K562 (cell line): ENCODE measurements around the gene PIGM. TPM values are rescaled to one million over a fixed set of nuclear protein-coding genes. Genes with fewer than 3 reads are reported as not detected.

Source experiments
- ATAC-seq: fragments of 200-7000 bp; cut with Tn5 transposase; 3 replicates; pipeline ENCODE4 v1.9.1; 2020; ENCODE audit warnings: moderate library complexity
- BruUV-seq: library from RNA; stranded (reverse); fragments of 400-500 nt; replicated peaks from 2 replicates; lab custom pipeline; 2021; lab: Mats Ljungman, UMichigan
- CTCF ChIA-PET: fragments of 300-600 bp; formaldehyde crosslinking; extraction: SDS; loops from one replicate; lab custom pipeline; 2021; ENCODE audit warnings: low intra/inter-chr PET ratio; lab: Yijun Ruan, JAX
- POLR2A ChIA-PET: fragments of 300-600, 350-650 bp; sonication (Branson Sonifier 250); formaldehyde crosslinking; extraction: SDS; loops from one replicate; lab custom pipeline; 2021; ENCODE audit warnings: antibody characterized with exemption, inconsistent platforms; lab: Yijun Ruan, JAX
- DNase-seq, 4 experiments: peaks; one replicate each; pipeline versions ENCODE4 v3.0.0 to v3.0.0-alpha.2; 2011 to 2018; ENCODE audit warnings: low spot score in 3 of 4, mixed read lengths in 3 of 4; ENCODE audit errors: extremely low read depth in 1 of 4
- FAIRE-seq: peaks from 2 replicates; lab custom pipeline; 2011; peaks lifted over from hg19 to GRCh38; lab: Jason Lieb, UNC
- H2AFZ ChIP-seq: 2 replicates; pipeline ENCODE4 v1.6.0; 2011; ENCODE audit warnings: low read depth, low read length, control low read depth, inconsistent platforms
- H3K27ac ChIP-seq: fragments of 200-600 bp; 3 replicates; pipeline ENCODE4 v1.8.0; 2011; ENCODE audit warnings: low read depth, mild to moderate bottlenecking, control low read depth, inconsistent platforms, low read length, moderate library complexity, mixed read lengths; ENCODE audit errors: extremely low read depth
- H3K27me3 ChIP-seq, 2 experiments: fragments of 300-600 bp in 1 of 2; 2 replicates in 1 of 2; 3 replicates in 1 of 2; pipeline versions ENCODE4 v1.6.0 to v1.8.0; 2011; ENCODE audit warnings: inconsistent platforms in 2 of 2, low read length in 2 of 2, mild to moderate bottlenecking in 1 of 2, mixed read lengths in 1 of 2, moderate library complexity in 1 of 2; ENCODE audit not compliant: control insufficient read depth in 2 of 2, insufficient read depth in 2 of 2
- H3K36me3 ChIP-seq: fragments of 300-600 bp; 3 replicates; pipeline ENCODE4 v1.8.0; 2011; ENCODE audit warnings: mild to moderate bottlenecking, low read length, inconsistent platforms; ENCODE audit not compliant: control insufficient read depth, insufficient read depth
- H3K4me1 ChIP-seq, 2 experiments: fragments of 200-600 bp in 1 of 2; replicated peaks in 1 of 2; 2 replicates in 1 of 2; 3 replicates in 1 of 2; pipeline versions ENCODE4 v1.5.1 to v1.8.0; 2011; ENCODE audit warnings: inconsistent platforms in 2 of 2, low read length in 2 of 2, mild to moderate bottlenecking in 1 of 2, mixed read lengths in 1 of 2, moderate library complexity in 1 of 2; ENCODE audit not compliant: control insufficient read depth in 2 of 2, insufficient read depth in 2 of 2
- H3K4me2 ChIP-seq: 2 replicates; pipeline ENCODE4 v1.6.1; 2011; ENCODE audit warnings: low read length, control low read depth, inconsistent platforms, mixed read lengths; ENCODE audit not compliant: insufficient read depth
- H3K4me3 ChIP-seq: fragments of 200-600 bp; sonication (generic), shearing (Covaris generic); 2 replicates; pipeline ENCODE4 v1.5.1; 2016; ENCODE audit warnings: control low read depth, inconsistent platforms
- H3K79me2 ChIP-seq: fragments of 200-600 bp; 3 replicates; pipeline ENCODE4 v1.8.0; 2011; ENCODE audit warnings: low read length, inconsistent platforms; ENCODE audit not compliant: control insufficient read depth, insufficient read depth
- H3K9ac ChIP-seq, 2 experiments: 2 replicates each; pipeline versions ENCODE4 v1.6.0 to v1.6.1; 2011; ENCODE audit warnings: low read depth in 2 of 2, low read length in 2 of 2, control low read depth in 1 of 2, inconsistent platforms in 1 of 2, mild to moderate bottlenecking in 1 of 2, mixed read lengths in 1 of 2; ENCODE audit not compliant: insufficient read depth in 1 of 2
- H3K9me1 ChIP-seq: one replicate; pipeline ENCODE4 v1.6.0; 2011; ENCODE audit warnings: inconsistent platforms, mild to moderate bottlenecking, low read length, moderate library complexity; ENCODE audit not compliant: control insufficient read depth, insufficient read depth
- H3K9me3 ChIP-seq: replicated peaks from 2 replicates; pipeline ENCODE4 v1.5.1; 2011; ENCODE audit warnings: low read depth, low read length, inconsistent platforms; ENCODE audit not compliant: control insufficient read depth, insufficient read depth
- H4K20me1 ChIP-seq: replicated peaks from 2 replicates; pipeline ENCODE4 v1.6.1; 2011; ENCODE audit warnings: low read length, inconsistent platforms, mixed read lengths; ENCODE audit not compliant: control insufficient read depth, insufficient read depth
- CTBP1 ChIP-seq: fragments of 450-650 bp; IDR thresholded peaks from 2 replicates; pipeline ENCODE4 v1.6.1; 2016; ENCODE audit warnings: borderline replicate concordance
- GTF2E2 ChIP-seq: fragments of 200-800 bp; sonication (Bioruptor generic); IDR thresholded peaks from 2 replicates; pipeline ENCODE4 v1.6.1; 2016; ENCODE audit warnings: missing genetic modification characterization, missing compliant biosample characterization
- HDAC2 ChIP-seq: fragments of 450-650 bp; IDR thresholded peaks from 2 replicates; pipeline ENCODE4 v1.6.1; 2016; ENCODE audit warnings: mild to moderate bottlenecking
- LARP7 ChIP-seq: fragments of 450-650 bp; IDR thresholded peaks from 2 replicates; pipeline ENCODE4 v1.6.1; 2016
- NCOA6 ChIP-seq: fragments of 450-650 bp; IDR thresholded peaks from 2 replicates; pipeline ENCODE4 v1.6.1; 2017; ENCODE audit warnings: mild to moderate bottlenecking
- POLR2A ChIP-seq: fragments of 450-650 bp; conservative IDR thresholded peaks from 2 replicates; pipeline ENCODE4 v1.6.1; 2016
- ZNF644 ChIP-seq: fragments of 200-800 bp; sonication (Bioruptor generic); IDR thresholded peaks from 2 replicates; pipeline ENCODE4 v1.6.1; 2016; ENCODE audit warnings: low read depth, missing genetic modification characterization, missing compliant biosample characterization
- ZNF764 ChIP-seq: fragments of 250-450 bp; sonication (Bioruptor Pico); IDR thresholded peaks from 2 replicates; pipeline ENCODE4 v1.4.0; 2020; ENCODE audit warnings: low read depth, mild to moderate bottlenecking, moderate library complexity
- in situ Hi-C: fragments of 300-500 bp; cut with MboI; formaldehyde crosslinking; loops from 4 replicates; pipeline ENCODE4 v1.15.0; 2018; ENCODE audit warnings: inconsistent platforms, mixed read lengths
- intact Hi-C: fragments of 100-400 bp; cut with micrococcal nuclease; formaldehyde crosslinking; loops from 2 replicates; pipeline ENCODE4 v1.14.2; 2022
- polyA plus RNA-seq, 8 experiments: library from polyadenylated mRNA; depleted of rRNA in 4 of 8; stranded (reverse) in 5 of 8; unstranded in 3 of 8; fragments of >200 nt; fragmentation: Nextera tagmentation in 2 of 8; fragmentation: Illumina TruSeq in 1 of 8; extraction: Ambion mirVana in 2 of 8; extraction: Trizol in 1 of 8; gene quantifications; 2 replicates each; pipeline versions ENCODE4 v1.2.1 to v1.2.3, GENCODE V29; 2011 to 2014; ENCODE audit warnings: inconsistent platforms in 1 of 8, missing spikeins in 1 of 8
- total RNA-seq, 7 experiments: library from RNA; depleted of rRNA in 6 of 7; stranded (reverse); fragments of >200 nt in 6 of 7; fragmentation: Illumina TruSeq in 2 of 7; extraction: Trizol in 2 of 7; gene quantifications; 2 replicates each; pipeline versions ENCODE4 v1.2.1 to v1.2.3, GENCODE V29; 2011 to 2021; ENCODE audit warnings: low replicate concordance in 1 of 7
- TF ChIP-seq, protein P1 (sequence below), 3 experiments: fragments of 200-800 bp in 1 of 3; sonication (Bioruptor generic) in 1 of 3; sonication (generic) in 1 of 3; formaldehyde crosslinking in 1 of 3; IDR thresholded peaks; 2 replicates each; pipeline versions ENCODE4 v1.6.1 to v1.8.0; 2016 to 2022; ENCODE audit warnings: mild to moderate bottlenecking in 2 of 3, missing compliant biosample characterization in 2 of 3, missing genetic modification characterization in 2 of 3, missing genetic modification reagents in 1 of 3
- TF ChIP-seq, protein P2 (sequence below): fragments of 250-450 bp; sonication (Bioruptor Pico); IDR thresholded peaks from 2 replicates; pipeline ENCODE4 v1.5.0; 2021; ENCODE audit warnings: mild to moderate bottlenecking, moderate library complexity
- TF ChIP-seq, protein P3 (sequence below): fragments of 450-650 bp; formaldehyde crosslinking; IDR thresholded peaks from 2 replicates; pipeline ENCODE4 v1.4.0; 2022; ENCODE audit warnings: missing genetic modification characterization
- TF ChIP-seq, protein P4 (sequence below): fragments of 450-650 bp; IDR thresholded peaks from 2 replicates; pipeline ENCODE4 v1.7.0; 2016; ENCODE audit warnings: borderline replicate concordance

PIGM gene
- total and polyA plus RNA-seq, 9 of the 15 experiments (the other 6 are each of a cell fraction or from before 2014, with no cell fraction given): 2.6 to 6.7 (median 4.3) TPM

DNA sequence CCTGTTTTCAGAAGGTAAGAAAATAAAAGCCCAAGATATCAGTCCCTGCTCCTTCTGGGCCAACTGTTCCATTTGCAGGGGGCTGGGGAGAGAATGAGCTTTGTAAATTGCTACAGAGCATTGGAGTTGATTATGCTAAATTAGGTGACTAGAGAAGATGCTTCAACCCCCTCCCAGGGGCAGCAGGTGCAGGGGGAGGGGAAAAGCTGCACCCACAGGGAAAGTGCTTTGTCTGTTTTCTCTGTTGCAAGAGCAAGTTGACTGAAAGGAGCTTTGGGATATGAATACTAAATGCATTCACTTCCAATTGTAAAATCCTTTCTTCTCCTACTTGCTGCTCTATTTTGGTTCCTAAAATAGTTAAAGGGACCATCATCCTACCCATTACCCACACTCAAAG, 16.5 kb upstream of the PIGM start:
- no peak for ATAC-seq
- Histone ChIP-seq H2AFZ (no peak overlapping the region), H3K4me3 (no peak overlapping the region), H3K9ac (no peak overlapping the region), H3K36me3 (no peaks in the 10 kb centered on the region), H3K4me1 (peaks cover 11 to 20% of the 10 kb centered on the region in 2 experiments; a peak in 4 of 5 replicates), H3K9me3 (no peaks in the 10 kb centered on the region), H3K4me2 (no peak overlapping the region), H4K20me1 (0 out of 2 replicates have a peak, but pooled peaks cover 3% of the 10 kb centered on the region), H3K9me1 (no peaks in the 10 kb centered on the region), H3K27me3 (peaks cover 10 to 17% of the 10 kb centered on the region in 2 experiments; a peak in 4 of 5 replicates), H3K27ac (no peak overlapping the region), H3K79me2 (no peaks in the 10 kb centered on the region)
- in situ Hi-C loops: no loop called here
- intact Hi-C loops: loop anchor here (5.0 kb wide), 1 partner anchor 114 kb away; no protein-coding TSS in a partner anchor
- no TSS peak for BruUV-seq
- ChIA-PET CTCF (interaction anchor here (0.9 kb wide), 1 partner anchor 38 kb away, joined by 3 read pairs; no protein-coding TSS in a partner anchor), POLR2A (interaction anchor here (0.6 to 0.9 kb wide), 2 partner anchors 24 to 219 kb away, joined by 3 read pairs; no protein-coding TSS in a partner anchor)
- DNase-seq: no peak
- no peak for FAIRE-seq
- TF ChIP-seq, protein P1, sequence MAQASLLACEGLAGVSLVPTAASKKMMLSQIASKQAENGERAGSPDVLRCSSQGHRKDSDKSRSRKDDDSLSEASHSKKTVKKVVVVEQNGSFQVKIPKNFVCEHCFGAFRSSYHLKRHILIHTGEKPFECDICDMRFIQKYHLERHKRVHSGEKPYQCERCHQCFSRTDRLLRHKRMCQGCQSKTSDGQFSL (CRISPR knock-in tag; IDR thresholded peaks at IDR 0.05): no peak
- TF ChIP-seq, protein P1 (tag; IDR thresholded peaks at IDR 0.05): no peak
- TF ChIP-seq, protein P2, sequence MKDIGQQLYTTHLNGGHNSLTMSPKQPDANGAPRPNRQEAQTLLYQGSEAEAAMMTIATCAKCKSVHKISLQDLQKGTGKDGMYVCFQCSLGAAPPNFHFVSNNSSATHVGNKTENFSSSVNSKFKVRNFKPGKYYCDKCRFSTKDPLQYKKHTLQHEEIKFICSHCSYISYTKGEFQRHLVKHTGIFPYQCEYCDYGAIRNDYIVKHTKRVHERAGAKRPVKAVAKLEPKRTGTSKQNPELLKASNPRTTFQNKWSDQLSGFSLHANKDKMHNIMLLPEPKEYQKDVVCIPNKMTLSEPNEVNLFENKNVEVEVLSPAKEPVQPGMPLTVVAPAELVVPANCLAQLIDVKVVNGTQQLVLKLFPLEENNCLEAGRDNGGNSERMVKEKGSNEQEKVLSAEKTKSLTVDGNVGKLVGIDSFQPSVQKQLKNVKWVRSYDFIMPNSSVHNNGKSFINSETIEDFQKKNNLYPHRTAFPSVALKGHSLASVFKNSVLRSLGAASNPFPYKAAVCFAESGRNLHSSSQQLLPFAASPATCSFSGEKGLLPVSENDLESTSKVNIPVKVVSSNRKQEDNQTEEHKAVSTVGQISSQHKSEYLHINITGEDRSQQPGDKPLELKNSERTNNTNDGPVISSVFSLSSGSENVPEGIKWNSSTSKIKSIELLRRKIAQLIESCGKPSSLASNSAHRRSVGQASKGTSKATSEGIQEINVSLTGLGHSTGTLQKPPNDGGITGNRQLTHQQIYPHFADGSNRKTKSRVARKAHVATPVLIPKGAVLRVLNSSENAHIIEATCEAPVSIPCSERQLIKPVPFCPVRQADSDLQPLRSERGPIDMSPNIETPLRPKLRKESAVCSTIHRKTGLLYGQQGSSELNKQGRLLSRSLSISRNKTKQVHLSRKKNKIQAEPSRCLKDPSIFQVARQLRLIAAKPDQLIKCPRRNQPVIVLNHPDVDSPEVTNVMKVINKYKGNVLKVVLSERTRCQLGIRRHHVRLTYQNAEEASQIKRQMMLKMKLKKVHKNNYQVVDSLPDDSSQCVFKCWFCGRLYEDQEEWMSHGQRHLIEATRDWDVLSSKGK (CRISPR knock-in tag): no peak
- TF ChIP-seq, protein P3, sequence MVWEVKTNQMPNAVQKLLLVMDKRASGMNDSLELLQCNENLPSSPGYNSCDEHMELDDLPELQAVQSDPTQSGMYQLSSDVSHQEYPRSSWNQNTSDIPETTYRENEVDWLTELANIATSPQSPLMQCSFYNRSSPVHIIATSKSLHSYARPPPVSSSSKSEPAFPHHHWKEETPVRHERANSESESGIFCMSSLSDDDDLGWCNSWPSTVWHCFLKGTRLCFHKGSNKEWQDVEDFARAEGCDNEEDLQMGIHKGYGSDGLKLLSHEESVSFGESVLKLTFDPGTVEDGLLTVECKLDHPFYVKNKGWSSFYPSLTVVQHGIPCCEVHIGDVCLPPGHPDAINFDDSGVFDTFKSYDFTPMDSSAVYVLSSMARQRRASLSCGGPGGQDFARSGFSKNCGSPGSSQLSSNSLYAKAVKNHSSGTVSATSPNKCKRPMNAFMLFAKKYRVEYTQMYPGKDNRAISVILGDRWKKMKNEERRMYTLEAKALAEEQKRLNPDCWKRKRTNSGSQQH (CRISPR knock-in tag): no peak
- TF ChIP-seq HDAC2 (no peak), ZNF644 (tag) (no peak), LARP7 (no peak), CTBP1 (no peak), NCOA6 (no peak), GTF2E2 (no peak), POLR2A (no peak), ZNF764 (CRISPR knock-in tag) (no peak)
- TF ChIP-seq, protein P4, sequence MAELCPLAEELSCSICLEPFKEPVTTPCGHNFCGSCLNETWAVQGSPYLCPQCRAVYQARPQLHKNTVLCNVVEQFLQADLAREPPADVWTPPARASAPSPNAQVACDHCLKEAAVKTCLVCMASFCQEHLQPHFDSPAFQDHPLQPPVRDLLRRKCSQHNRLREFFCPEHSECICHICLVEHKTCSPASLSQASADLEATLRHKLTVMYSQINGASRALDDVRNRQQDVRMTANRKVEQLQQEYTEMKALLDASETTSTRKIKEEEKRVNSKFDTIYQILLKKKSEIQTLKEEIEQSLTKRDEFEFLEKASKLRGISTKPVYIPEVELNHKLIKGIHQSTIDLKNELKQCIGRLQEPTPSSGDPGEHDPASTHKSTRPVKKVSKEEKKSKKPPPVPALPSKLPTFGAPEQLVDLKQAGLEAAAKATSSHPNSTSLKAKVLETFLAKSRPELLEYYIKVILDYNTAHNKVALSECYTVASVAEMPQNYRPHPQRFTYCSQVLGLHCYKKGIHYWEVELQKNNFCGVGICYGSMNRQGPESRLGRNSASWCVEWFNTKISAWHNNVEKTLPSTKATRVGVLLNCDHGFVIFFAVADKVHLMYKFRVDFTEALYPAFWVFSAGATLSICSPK: no peak
